HG03469 (cell line): ENCODE results near the gene DNAH8.
"Not testable (repeated sequence)": the region's sequence is repeated elsewhere in the genome, so short reads cannot be mapped to it uniquely, and the experiment has no call there.

Experiments used
- ATAC-seq: cut with Tn5 transposase; IDR thresholded peaks from one replicate; pipeline ENCODE4 v1.9.1; 2021; ENCODE audit warnings: mild to moderate bottlenecking, moderate library complexity, moderate number of reproducible peaks; ENCODE audit not compliant: unreplicated experiment

The DNAH8 gene

GRCh38 chr6:38715016-38715689, at the start of gene DNAH8:
TSS of gene DNAH8 (plus strand) at chr6:38715311. CDS start at chr6:38722810, 7,499 bp downstream.
- ATAC-seq: no peak

- no peak for ATAC-seq
Observed at GRCh38 chr6:38671885-38672467, 43.1 kb upstream of the DNAH8 start.

- ATAC-seq: no peak
Observed at GRCh38 chr6:38673397-38674165, 41.5 kb upstream of the DNAH8 start.

- ATAC-seq: no peak
Observed at GRCh38 chr6:38676236-38676973, 38.7 kb upstream of the DNAH8 start.

- ATAC-seq: no peak
Observed at GRCh38 chr6:38676974-38677544, 38.1 kb upstream of the DNAH8 start.

- no peak for ATAC-seq
Observed at GRCh38 chr6:38678178-38678760, 36.8 kb upstream of the DNAH8 start.

GRCh38 chr6:38679668-38680067, 35.4 kb upstream of the DNAH8 start:
- ATAC-seq: no peak

- no peak for ATAC-seq
Observed at GRCh38 chr6:38681850-38682249, 33.3 kb upstream of the DNAH8 start.

GRCh38 chr6:38684237-38684636, 30.9 kb upstream of the DNAH8 start:
- ATAC-seq: no peak

- no peak for ATAC-seq
Observed at GRCh38 chr6:38684904-38685303, 30.2 kb upstream of the DNAH8 start.

- ATAC-seq: no peak
Observed at GRCh38 chr6:38686270-38687042, 28.7 kb upstream of the DNAH8 start.

- ATAC-seq: no peak
Observed at GRCh38 chr6:38687043-38687353, 28.1 kb upstream of the DNAH8 start.

GRCh38 chr6:38687549-38687948, 27.6 kb upstream of the DNAH8 start:
- no peak for ATAC-seq

GRCh38 chr6:38688579-38689087, 26.5 kb upstream of the DNAH8 start:
- no peak for ATAC-seq

- ATAC-seq: no peak
Observed at GRCh38 chr6:38695227-38695900, 19.7 kb upstream of the DNAH8 start.

- ATAC-seq: no peak
Observed at GRCh38 chr6:38695933-38696332, 19.2 kb upstream of the DNAH8 start.

- ATAC-seq: no peak
Observed at GRCh38 chr6:38696345-38696744, 18.8 kb upstream of the DNAH8 start.

GRCh38 chr6:38697846-38698245, 17.3 kb upstream of the DNAH8 start:
- no peak for ATAC-seq

- ATAC-seq: not testable (repeated sequence)
Observed at GRCh38 chr6:38699702-38700101, 15.4 kb upstream of the DNAH8 start.
